Kidney (tissue), 14 donors: ENCODE results near the gene SPZ1. TPM values are rescaled to one million over a fixed set of nuclear protein-coding genes. Genes with fewer than 3 reads are reported as not detected.

Experiments
- DNase-seq, 5 donors: peaks; one replicate each; pipeline ENCODE4 v3.0.0-alpha.2; 2013 to 2020
- FAIRE-seq: peaks from 2 replicates; lab custom pipeline; 2012; peaks lifted over from hg19 to GRCh38; lab: Jason Lieb, UNC
- H3K27ac ChIP-seq, 2 donors: one replicate each; pipeline ENCODE4 v1.7.0; 2013; ENCODE audit warnings: low read depth in 2 of 2, low read length in 2 of 2, inconsistent platforms in 1 of 2
- H3K27me3 ChIP-seq: one replicate; pipeline ENCODE4 v1.7.1; 2013; ENCODE audit warnings: low read length, inconsistent platforms; ENCODE audit not compliant: control insufficient read depth, insufficient read depth
- H3K36me3 ChIP-seq, 3 donors: one replicate each; pipeline versions ENCODE4 v1.7.0 to v1.7.1; 2013; ENCODE audit warnings: low read length in 3 of 3, control low read depth in 1 of 3, inconsistent platforms in 1 of 3; ENCODE audit not compliant: insufficient read depth in 3 of 3, control insufficient read depth in 2 of 3
- H3K4me1 ChIP-seq, 3 donors: one replicate each; pipeline versions ENCODE4 v1.7.0 to v1.7.1; 2013; ENCODE audit warnings: low read length in 3 of 3, inconsistent platforms in 1 of 3, low read depth in 1 of 3; ENCODE audit not compliant: control insufficient read depth in 2 of 3, insufficient read depth in 2 of 3
- H3K4me3 ChIP-seq, 3 donors: one replicate each; pipeline versions ENCODE4 v1.7.0 to v1.8.1; 2013; ENCODE audit warnings: low read length in 3 of 3, control low read depth in 1 of 3, inconsistent platforms in 1 of 3
- H3K9ac ChIP-seq, 3 donors: one replicate each; pipeline versions ENCODE4 v1.7.0 to v1.7.1; 2013; ENCODE audit warnings: low read length in 3 of 3, control low read depth in 1 of 3, inconsistent platforms in 1 of 3
- H3K9me3 ChIP-seq, 3 donors: one replicate each; pipeline versions ENCODE4 v1.7.0 to v1.7.1; 2013; ENCODE audit warnings: low read length in 3 of 3, control low read depth in 1 of 3, inconsistent platforms in 1 of 3; ENCODE audit not compliant: control insufficient read depth in 2 of 3, insufficient read depth in 1 of 3
- intact Hi-C: fragments of 100-400 bp; cut with DNase I; formaldehyde crosslinking; loops from one replicate; pipeline ENCODE4 v1.11.1; 2022
- polyA plus RNA-seq: library from polyadenylated mRNA; stranded (reverse); fragments of 350-450 nt; fragmentation: Illumina TruSeq; extraction: RNeasy Lipid Tissue Mini Kit (QIAGEN cat#74804); gene quantifications from one replicate; pipeline ENCODE4 v1.2.3, GENCODE V29; 2014; ENCODE audit warnings: low read depth, low replicate concordance; ENCODE audit not compliant: insufficient read depth
- total RNA-seq: library from RNA; stranded (reverse); fragmentation: NEBNext Ultra II Directional; extraction: Animal tissue kit (Norgen Biotek cat#: 25700); gene quantifications from one replicate; pipeline ENCODE4 v1.2.1, GENCODE V29; 2021
- TF ChIP-seq, protein P1 (sequence below): IDR thresholded peaks from 3 replicates; pipeline ENCODE4 v1.5.1; 2012; ENCODE audit warnings: mild to moderate bottlenecking, moderate library complexity, borderline replicate concordance; ENCODE audit not compliant: insufficient read depth; ENCODE audit errors: extremely low read depth
- donor health status: control.
- donor health status: control.
- donor health status: control.
- donor health status: control.
- donor health status: control.
- donor health status: DM: yes; HTN: yes; CAD: no.
- donor health status: Normal renal cell carcinoma (clear cell type).

Gene SPZ1
- total and polyA plus RNA-seq, 2 donors from 2014 or later = not detected

DNA sequence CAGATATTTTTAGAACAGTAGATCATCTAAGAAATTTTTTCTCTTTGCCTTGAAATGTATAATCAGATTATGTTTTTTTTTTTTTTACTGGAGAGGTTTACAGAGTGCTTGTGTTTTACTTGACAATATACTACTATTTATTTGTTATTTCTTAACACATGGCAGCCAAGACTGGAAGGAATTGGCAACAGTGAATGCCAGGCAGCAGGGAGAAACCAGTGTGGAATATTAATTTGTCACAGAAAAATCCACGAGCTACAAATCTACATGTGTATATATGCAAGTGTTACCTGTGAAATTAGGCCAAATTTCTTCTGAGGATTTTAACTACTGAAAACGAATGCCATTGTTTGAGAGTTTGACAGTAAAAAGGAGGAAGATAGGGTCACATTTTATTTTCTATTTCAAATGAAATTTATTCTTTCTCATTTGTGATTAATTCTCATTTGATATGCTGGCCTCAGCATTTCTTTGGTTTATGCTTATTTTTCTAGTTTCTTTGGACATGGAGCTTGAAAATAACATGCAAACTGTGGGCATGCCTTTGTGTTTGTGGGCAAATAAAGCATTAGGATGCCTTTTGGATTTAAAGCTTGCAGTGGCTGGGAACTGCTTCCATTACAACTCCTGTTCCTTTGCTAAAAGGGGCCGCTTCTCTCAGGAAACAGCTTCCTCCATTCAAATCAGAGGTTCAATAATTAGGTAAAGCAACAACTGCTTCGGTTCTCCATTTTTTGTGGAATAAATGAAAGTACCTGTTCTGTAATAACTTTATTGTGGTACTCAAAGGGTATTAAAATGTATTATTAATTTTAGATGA lies 49.1 kb downstream of the SPZ1 start:
- Histone ChIP-seq H3K4me3 (no peak overlapping the region), H3K9me3 (no peaks in the 10 kb centered on the region), H3K4me1 (no peaks in the 10 kb centered on the region), H3K9ac (no peak overlapping the region), H3K36me3 (no peaks in the 10 kb centered on the region), H3K27ac (no peak overlapping the region), H3K27me3 (no peaks in the 10 kb centered on the region)
- TF ChIP-seq, protein P1, sequence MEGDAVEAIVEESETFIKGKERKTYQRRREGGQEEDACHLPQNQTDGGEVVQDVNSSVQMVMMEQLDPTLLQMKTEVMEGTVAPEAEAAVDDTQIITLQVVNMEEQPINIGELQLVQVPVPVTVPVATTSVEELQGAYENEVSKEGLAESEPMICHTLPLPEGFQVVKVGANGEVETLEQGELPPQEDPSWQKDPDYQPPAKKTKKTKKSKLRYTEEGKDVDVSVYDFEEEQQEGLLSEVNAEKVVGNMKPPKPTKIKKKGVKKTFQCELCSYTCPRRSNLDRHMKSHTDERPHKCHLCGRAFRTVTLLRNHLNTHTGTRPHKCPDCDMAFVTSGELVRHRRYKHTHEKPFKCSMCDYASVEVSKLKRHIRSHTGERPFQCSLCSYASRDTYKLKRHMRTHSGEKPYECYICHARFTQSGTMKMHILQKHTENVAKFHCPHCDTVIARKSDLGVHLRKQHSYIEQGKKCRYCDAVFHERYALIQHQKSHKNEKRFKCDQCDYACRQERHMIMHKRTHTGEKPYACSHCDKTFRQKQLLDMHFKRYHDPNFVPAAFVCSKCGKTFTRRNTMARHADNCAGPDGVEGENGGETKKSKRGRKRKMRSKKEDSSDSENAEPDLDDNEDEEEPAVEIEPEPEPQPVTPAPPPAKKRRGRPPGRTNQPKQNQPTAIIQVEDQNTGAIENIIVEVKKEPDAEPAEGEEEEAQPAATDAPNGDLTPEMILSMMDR = no peak
- intact Hi-C loops = no loop called here
- DNase-seq = no peak
- no peak for FAIRE-seq

DNA sequence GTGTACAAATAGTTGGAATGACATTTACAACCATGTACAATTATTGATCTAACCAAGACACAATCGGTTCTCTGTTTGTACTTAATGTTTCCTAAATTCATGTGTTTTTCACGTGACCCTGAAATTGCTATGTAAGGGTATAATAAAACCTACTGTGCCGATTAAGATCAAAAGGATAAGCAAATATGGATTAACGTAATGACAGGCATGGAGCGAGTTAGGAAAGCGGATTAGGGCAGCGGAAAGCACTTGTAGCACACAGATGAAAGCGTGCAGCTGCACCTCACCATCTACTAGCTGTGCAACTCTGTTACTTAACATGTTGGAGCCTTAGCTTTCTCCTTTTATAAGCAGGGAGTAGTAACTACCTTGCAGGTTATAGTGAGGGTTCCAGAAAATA lies 49.7 kb downstream of the SPZ1 start:
- intact Hi-C loops = no loop called here
- Histone ChIP-seq H3K9me3 (no peaks in the 10 kb centered on the region), H3K27ac (no peak overlapping the region), H3K4me1 (no peaks in the 10 kb centered on the region), H3K36me3 (no peaks in the 10 kb centered on the region), H3K9ac (no peak overlapping the region), H3K4me3 (no peak overlapping the region), H3K27me3 (no peaks in the 10 kb centered on the region)
- FAIRE-seq = no peak
- DNase-seq = peak in 2 of 5 donors; percentile 8 to 13
- TF ChIP-seq, protein P1 = no peak

DNA sequence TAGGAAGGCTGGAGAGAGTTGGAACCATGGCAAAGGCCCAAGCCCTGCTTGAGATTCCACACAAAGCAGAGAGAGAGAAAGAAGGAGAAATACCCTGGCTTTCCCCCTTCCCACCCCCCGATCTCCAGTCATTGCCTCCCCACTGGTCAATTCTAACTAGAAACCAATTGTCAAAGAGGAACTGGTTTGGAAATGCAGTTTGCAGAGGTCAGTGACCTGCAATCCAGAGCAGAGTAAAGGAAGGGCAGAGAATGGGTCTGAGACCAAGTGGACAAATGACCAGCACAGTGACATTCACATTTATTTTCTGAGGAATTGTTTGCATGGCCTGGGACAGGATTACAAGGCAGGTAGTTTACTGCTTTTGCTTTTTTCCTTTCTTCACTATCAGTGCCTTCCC lies 50.6 kb downstream of the SPZ1 start:
- Histone ChIP-seq H3K4me1 (no peaks in the 10 kb centered on the region), H3K27ac (no peak overlapping the region), H3K4me3 (no peak overlapping the region), H3K9me3 (no peaks in the 10 kb centered on the region), H3K9ac (no peak overlapping the region), H3K36me3 (no peaks in the 10 kb centered on the region), H3K27me3 (no peaks in the 10 kb centered on the region)
- TF ChIP-seq, protein P1 = no peak
- no peak for FAIRE-seq
- no peak for DNase-seq
- intact Hi-C loops = no loop called here

Other genes with a start within 250 kb of the SPZ1 start
- 23.8 TPM for gene SERINC5, start 64.0 kb upstream of the SPZ1 start, total RNA-seq
- 3.9 TPM for gene SERINC5, start 64.0 kb upstream of the SPZ1 start, polyA plus RNA-seq
- 39.4 TPM for gene ZFYVE16, start 88.1 kb downstream of the SPZ1 start, total RNA-seq
- gene ZFYVE16, start 88.1 kb downstream of the SPZ1 start, polyA plus RNA-seq = 10.2 TPM
- 3.8 TPM for gene FAM151B, start 168.1 kb downstream of the SPZ1 start, total RNA-seq
- gene FAM151B, start 168.1 kb downstream of the SPZ1 start, polyA plus RNA-seq = 1.8 TPM